AG09319 (cell line): Measurements from ENCODE around the gene GPATCH1.
A peak's percentile ranks its signal among the peaks of the same experiment; 100 is the strongest.
"Not testable (repeated sequence)": the region's sequence is repeated elsewhere in the genome, so short reads cannot be mapped to it uniquely, and the experiment has no call there.

Experiments used
- DNase-seq: peaks from one replicate; pipeline ENCODE4 v3.0.0-alpha.2; 2010; ENCODE audit warnings: low read depth; ENCODE audit errors: extremely low read depth
- CTCF ChIP-seq: IDR thresholded peaks from 2 replicates; pipeline ENCODE4 v1.5.1; 2011; ENCODE audit warnings: low read depth, mild to moderate bottlenecking, inconsistent platforms, low read length, moderate library complexity

GPATCH1 gene, protein sequence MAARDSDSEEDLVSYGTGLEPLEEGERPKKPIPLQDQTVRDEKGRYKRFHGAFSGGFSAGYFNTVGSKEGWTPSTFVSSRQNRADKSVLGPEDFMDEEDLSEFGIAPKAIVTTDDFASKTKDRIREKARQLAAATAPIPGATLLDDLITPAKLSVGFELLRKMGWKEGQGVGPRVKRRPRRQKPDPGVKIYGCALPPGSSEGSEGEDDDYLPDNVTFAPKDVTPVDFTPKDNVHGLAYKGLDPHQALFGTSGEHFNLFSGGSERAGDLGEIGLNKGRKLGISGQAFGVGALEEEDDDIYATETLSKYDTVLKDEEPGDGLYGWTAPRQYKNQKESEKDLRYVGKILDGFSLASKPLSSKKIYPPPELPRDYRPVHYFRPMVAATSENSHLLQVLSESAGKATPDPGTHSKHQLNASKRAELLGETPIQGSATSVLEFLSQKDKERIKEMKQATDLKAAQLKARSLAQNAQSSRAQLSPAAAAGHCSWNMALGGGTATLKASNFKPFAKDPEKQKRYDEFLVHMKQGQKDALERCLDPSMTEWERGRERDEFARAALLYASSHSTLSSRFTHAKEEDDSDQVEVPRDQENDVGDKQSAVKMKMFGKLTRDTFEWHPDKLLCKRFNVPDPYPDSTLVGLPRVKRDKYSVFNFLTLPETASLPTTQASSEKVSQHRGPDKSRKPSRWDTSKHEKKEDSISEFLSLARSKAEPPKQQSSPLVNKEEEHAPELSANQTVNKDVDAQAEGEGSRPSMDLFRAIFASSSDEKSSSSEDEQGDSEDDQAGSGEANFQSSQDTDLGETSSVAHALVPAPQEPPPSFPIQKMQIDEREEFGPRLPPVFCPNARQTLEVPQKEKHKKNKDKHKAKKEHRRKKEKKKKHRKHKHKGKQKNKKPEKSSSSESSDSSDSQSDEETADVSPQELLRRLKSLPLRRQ

GRCh38 chr19:33080761-33081681 lies at the start of gene GPATCH1:
TSS of gene GPATCH1 (plus strand) at chr19:33081181. CDS start at chr19:33081194, 13 bp downstream.
- peak; percentile 36 for DNase-seq
- no peak for TF ChIP-seq CTCF

DNA sequence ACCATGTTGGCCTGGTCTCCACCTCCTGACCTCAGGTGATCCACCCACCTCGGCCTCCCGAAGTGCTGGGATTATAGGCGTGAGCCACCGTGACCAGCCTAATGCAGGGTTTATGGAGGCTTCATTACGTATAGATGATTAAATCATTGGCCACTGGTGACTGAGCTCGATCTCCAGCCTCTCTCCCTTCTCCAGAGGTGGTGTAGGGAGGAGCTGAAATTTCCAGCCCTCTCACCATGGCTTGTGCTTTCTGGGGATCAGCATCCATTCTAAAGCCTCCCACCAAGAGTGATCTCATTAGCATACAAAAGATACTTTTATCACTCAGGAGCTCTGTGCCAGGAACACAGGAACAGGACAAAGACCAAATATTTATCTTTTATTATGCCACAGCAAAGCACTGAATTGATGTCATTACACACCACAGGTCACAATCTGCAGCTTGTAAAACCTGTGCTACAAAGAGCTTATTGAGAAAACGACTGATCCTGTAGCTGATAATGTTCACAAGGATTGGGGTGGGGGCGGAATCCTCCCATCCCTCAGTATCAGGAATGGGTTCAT lies 48.7 kb upstream of the GPATCH1 start:
- no peak for TF ChIP-seq CTCF
- DNase-seq, result no peak

- no peak for DNase-seq
- no peak for TF ChIP-seq CTCF
Observed at GRCh38 chr19:33035461-33035860, 45.5 kb upstream of the GPATCH1 start.

DNA sequence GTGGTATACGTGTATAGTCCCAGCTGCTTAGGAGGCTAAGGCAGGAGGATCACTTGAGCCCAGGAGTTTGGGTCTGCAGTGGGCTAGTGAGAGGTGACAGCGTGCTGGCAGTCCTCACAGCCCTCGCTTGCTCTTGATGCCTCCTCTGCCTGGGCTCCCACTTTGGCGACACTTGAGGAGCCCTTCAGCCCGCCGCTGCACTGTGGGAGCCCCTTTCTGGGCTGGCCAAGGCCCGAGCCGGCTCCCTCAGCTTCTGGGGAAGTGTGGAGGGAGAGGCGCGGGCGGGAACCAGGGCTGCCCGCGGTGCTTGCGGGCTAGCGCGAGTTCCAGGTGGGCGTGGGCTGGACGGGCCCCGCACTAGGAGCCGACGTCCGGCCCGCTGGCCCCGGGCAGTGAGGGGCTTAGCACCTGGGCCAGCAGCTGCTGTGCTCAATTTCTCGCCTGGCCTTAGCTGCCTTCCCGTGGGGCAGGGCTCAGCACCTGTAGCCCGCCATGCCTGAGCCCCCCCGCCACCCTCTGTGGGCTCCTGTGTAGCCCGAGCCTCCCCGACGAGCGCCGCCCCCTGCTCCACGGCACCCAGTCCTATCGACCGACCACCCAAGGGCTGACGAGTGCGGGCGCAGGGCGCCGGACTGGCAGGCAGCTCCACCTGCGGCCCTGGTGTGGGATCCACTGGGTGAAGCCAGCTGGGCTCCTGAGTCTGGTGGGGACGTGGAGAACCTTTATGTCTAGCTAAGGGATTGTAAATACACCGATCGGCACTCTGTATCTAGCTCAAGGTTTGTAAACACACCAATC lies 44.4 kb upstream of the GPATCH1 start:
- DNase-seq, result not testable (repeated sequence)

DNA sequence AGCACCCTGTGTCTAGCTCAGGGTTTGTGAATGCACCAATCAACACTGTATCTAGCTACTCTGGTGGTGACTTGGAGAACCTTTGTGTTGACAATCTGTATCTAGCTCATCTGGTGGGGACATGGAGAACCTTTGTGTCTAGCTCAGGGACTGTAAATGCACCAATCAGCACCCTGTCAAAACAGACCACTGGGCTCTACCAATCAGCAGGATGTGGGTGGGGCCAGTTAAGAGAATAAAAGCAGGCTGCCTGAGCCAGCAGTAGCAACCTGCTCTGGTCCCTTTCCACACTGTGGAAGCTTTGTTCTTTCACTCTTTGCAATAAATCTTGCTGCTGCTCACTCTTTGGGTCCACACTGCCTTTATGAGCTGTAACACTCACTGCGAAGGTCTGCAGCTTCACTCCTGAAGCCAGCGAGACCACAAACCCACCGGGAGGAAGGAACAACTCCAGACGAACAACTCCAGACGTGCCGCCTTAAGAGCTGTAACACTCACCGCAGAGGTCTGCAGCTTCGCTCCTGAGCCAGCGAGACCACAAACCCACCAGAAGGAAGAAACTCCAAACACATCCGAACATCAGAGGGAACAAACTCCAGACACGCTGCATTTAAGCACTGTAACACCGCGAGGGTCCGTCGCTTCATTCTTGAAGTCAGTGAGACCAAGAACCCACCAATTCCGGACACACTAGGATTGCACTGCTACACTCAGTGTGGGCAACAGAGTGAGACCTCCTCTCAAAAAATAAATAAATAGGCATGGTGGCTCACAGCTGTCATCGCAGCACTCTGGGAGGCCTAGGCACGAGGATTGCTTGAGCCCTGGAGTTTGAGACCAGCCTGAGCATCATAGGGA lies 43.6 kb upstream of the GPATCH1 start:
- DNase-seq, result not testable (repeated sequence)

DNA sequence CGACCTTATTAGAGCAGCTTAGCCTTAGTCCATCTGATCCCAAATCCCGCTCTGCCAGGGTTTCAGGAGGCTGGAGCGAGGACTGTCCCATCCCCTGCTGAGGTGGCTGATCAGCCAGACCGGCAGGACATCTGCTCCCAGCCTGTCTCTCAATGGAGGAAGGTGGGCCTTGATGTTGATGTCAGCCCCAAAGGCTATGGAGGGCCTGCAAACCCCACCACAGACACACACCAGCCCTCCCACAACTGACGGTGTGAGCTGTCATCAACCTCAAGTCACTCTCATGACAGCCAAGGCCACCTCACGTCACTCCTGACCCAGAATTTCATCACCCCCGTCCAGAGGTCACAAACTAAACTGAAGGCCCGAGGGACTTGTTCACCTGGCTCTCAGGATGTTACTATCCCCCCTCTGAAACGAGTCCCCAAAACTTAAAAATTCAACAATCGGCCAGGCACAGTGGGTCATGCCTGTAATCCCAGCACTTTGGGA lies 41.8 kb upstream of the GPATCH1 start:
- TF ChIP-seq CTCF, result no peak

DNA sequence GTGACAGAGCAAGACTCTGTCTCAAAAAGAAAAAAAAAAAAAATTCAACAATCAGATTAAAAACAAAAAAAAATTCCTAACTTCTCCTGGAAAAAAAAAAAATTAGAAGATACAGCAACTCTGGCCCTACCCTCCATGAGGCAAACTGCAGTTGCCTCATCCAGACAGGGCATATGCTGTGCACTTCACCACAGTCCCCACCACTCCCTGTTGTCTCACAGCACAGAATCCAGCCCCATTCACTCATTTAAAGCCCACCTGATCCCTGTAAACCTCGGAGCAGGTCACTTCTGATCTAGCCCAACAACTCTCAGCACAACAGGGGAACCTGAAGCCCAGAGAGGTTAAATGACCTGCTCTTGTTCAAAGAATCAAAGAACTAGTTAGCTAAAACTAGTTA lies 41.2 kb upstream of the GPATCH1 start:
- DNase-seq, result no peak
- TF ChIP-seq CTCF, result no peak

More for the DNA sequence above, 41.8 kb upstream of the GPATCH1 start:
- no peak for DNase-seq
